MM.1S (cell line): Measurements from ENCODE around the gene TMEM253.
A peak's percentile ranks its signal among the peaks of the same experiment; 100 is the strongest.

Source experiments
- DNase-seq: peaks from one replicate; pipeline ENCODE4 v3.0.0-alpha.2; 2015
- H2AFZ ChIP-seq: fragments of 300-600 bp; sonication (generic); 2 replicates; pipeline ENCODE4 v1.6.0; 2016; ENCODE audit warnings: antibody characterized with exemption, low read length
- H3F3A ChIP-seq: fragments of 300-600 bp; sonication (generic); 2 replicates; pipeline ENCODE4 v1.6.1; 2016; ENCODE audit warnings: mild to moderate bottlenecking, antibody characterized with exemption, low read length, moderate library complexity, mixed read lengths; ENCODE audit not compliant: insufficient read depth
- H3K27ac ChIP-seq: fragments of 300-600 bp; sonication (generic); 2 replicates; pipeline ENCODE4 v1.5.1; 2016; ENCODE audit warnings: mild to moderate bottlenecking, low read length
- H3K27me3 ChIP-seq: fragments of 300-600 bp; sonication (generic); replicated peaks from 2 replicates; pipeline ENCODE4 v1.6.0; 2016; ENCODE audit warnings: low read length; ENCODE audit not compliant: insufficient read depth
- H3K36me3 ChIP-seq: fragments of 300-600 bp; sonication (generic); replicated peaks from 2 replicates; pipeline ENCODE4 v1.6.1; 2016; ENCODE audit warnings: mild to moderate bottlenecking, low read length, mixed read lengths; ENCODE audit not compliant: insufficient read depth
- H3K4me1 ChIP-seq: fragments of 300-600 bp; sonication (generic); 2 replicates; pipeline ENCODE4 v1.6.1; 2016; ENCODE audit warnings: low read length, mixed read lengths
- H3K4me2 ChIP-seq: fragments of 300-600 bp; sonication (generic); 2 replicates; pipeline ENCODE4 v1.6.0; 2016; ENCODE audit warnings: low read depth, low read length
- H3K4me3 ChIP-seq: fragments of 300-600 bp; sonication (generic); 2 replicates; pipeline ENCODE4 v1.5.1; 2016; ENCODE audit warnings: low read length, mixed read lengths
- H3K79me2 ChIP-seq: fragments of 300-600 bp; sonication (generic); 2 replicates; pipeline ENCODE4 v1.6.1; 2016; ENCODE audit warnings: mixed run types, low read length, mixed read lengths
- H3K9ac ChIP-seq: fragments of 300-600 bp; sonication (generic); 2 replicates; pipeline ENCODE4 v1.6.1; 2016; ENCODE audit warnings: low read length, mixed read lengths
- H3K9me2 ChIP-seq: fragments of 300-600 bp; sonication (generic); replicated peaks from 2 replicates; pipeline ENCODE4 v1.6.1; 2016; ENCODE audit warnings: mild to moderate bottlenecking, low read length, mixed read lengths; ENCODE audit not compliant: insufficient read depth
- H3K9me3 ChIP-seq: fragments of 300-600 bp; sonication (generic); replicated peaks from 2 replicates; pipeline ENCODE4 v1.6.1; 2016; ENCODE audit warnings: mild to moderate bottlenecking, low read length, mixed read lengths; ENCODE audit not compliant: insufficient read depth
- H4K20me1 ChIP-seq: fragments of 300-600 bp; sonication (generic); 2 replicates; pipeline ENCODE4 v1.6.1; 2016; ENCODE audit warnings: mild to moderate bottlenecking, low read length, moderate library complexity, mixed read lengths; ENCODE audit not compliant: insufficient read depth
- EZH2 ChIP-seq: fragments of 300-600 bp; sonication (generic); optimal IDR thresholded peaks from 2 replicates; pipeline ENCODE3; 2017; ENCODE audit warnings: low read depth, mild to moderate bottlenecking, antibody characterized with exemption, low read length, mixed read lengths
- EZH2phosphoT487 ChIP-seq: fragments of 300-600 bp; sonication (generic); IDR thresholded peaks from 2 replicates; pipeline ENCODE4 v1.6.1; 2018; ENCODE audit warnings: antibody characterized with exemption, low read length
- TF ChIP-seq, protein P1 (sequence below): fragments of 300-600 bp; sonication (generic); IDR thresholded peaks from 2 replicates; pipeline ENCODE4 v1.5.1; 2016; ENCODE audit warnings: antibody characterized with exemption, low read length, mixed read lengths

Gene TMEM253

DNA sequence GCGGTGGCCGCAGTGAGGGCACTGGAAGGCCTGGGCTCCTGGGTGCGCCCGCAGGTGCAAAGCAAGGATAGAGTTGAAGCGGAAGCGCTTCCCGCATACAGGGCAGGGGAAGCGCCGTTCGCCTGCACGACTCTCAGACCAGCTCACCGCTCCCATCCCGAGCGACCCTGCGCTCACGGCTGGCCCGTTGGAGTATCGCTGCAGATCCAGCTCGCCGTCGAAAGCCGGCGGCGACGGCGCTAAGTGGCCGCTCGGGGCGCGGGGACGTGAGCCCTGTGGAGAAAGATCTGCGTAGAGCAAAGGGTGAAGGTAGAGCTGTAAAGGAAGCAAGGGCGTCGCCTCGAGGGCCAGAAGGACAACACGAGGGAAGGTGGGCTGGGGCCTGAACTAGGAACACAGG is 7.8 kb upstream of the TMEM253 start:
- no peaks in the 10 kb centered on the region for H3F3A ChIP-seq
- H3K9me3 ChIP-seq: no peaks in the 10 kb centered on the region
- no peak overlapping the region for H3K9ac ChIP-seq
- no peak overlapping the region for H3K27ac ChIP-seq
- no peaks in the 10 kb centered on the region for H3K79me2 ChIP-seq
- DNase-seq: no peak
- H3K9me2 ChIP-seq: no peaks in the 10 kb centered on the region
- no peak overlapping the region for H2AFZ ChIP-seq
- no peaks in the 10 kb centered on the region for H3K36me3 ChIP-seq
- no peaks in the 10 kb centered on the region for H3K4me1 ChIP-seq
- no peaks in the 10 kb centered on the region for H3K27me3 ChIP-seq
- H3K4me2 ChIP-seq: 0 out of 2 replicates have a peak overlapping the region, but pooled peaks have one; percentile 15
- no peaks in the 10 kb centered on the region for H4K20me1 ChIP-seq
- TF ChIP-seq, protein P1, sequence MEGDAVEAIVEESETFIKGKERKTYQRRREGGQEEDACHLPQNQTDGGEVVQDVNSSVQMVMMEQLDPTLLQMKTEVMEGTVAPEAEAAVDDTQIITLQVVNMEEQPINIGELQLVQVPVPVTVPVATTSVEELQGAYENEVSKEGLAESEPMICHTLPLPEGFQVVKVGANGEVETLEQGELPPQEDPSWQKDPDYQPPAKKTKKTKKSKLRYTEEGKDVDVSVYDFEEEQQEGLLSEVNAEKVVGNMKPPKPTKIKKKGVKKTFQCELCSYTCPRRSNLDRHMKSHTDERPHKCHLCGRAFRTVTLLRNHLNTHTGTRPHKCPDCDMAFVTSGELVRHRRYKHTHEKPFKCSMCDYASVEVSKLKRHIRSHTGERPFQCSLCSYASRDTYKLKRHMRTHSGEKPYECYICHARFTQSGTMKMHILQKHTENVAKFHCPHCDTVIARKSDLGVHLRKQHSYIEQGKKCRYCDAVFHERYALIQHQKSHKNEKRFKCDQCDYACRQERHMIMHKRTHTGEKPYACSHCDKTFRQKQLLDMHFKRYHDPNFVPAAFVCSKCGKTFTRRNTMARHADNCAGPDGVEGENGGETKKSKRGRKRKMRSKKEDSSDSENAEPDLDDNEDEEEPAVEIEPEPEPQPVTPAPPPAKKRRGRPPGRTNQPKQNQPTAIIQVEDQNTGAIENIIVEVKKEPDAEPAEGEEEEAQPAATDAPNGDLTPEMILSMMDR: no peak
- no peak for TF ChIP-seq EZH2phosphoT487
- no peak for TF ChIP-seq EZH2
- no peak overlapping the region for H3K4me3 ChIP-seq

GRCh38 chr14:21093769-21094681 is 6.8 kb upstream of the TMEM253 start:
- H3K9me2 ChIP-seq: no peaks in the 10 kb centered on the region
- H4K20me1 ChIP-seq: no peaks in the 10 kb centered on the region
- H3K27ac ChIP-seq: no peak overlapping the region
- DNase-seq: no peak
- no peak overlapping the region for H3K9ac ChIP-seq
- H3K4me3 ChIP-seq: no peak overlapping the region
- H2AFZ ChIP-seq: no peak overlapping the region
- no peaks in the 10 kb centered on the region for H3K79me2 ChIP-seq
- H3K4me1 ChIP-seq: no peaks in the 10 kb centered on the region
- no peak for TF ChIP-seq EZH2phosphoT487
- TF ChIP-seq, protein P1: no peak
- TF ChIP-seq EZH2: no peak
- no peak overlapping the region for H3K4me2 ChIP-seq
- H3K27me3 ChIP-seq: no peaks in the 10 kb centered on the region
- H3K9me3 ChIP-seq: no peaks in the 10 kb centered on the region
- no peaks in the 10 kb centered on the region for H3K36me3 ChIP-seq
- no peaks in the 10 kb centered on the region for H3F3A ChIP-seq

GRCh38 chr14:21095430-21096205 is 5.2 kb upstream of the TMEM253 start:
- Histone ChIP-seq H3K9me3 (no peaks in the 10 kb centered on the region), H3K9me2 (no peaks in the 10 kb centered on the region), H3K36me3 (no peaks in the 10 kb centered on the region), H3K9ac (no peak overlapping the region), H3K27me3 (no peaks in the 10 kb centered on the region), H3K79me2 (no peaks in the 10 kb centered on the region), H3K4me3 (no peak overlapping the region), H3K4me2 (no peak overlapping the region), H4K20me1 (no peaks in the 10 kb centered on the region), H3K4me1 (peaks cover 7% of the 10 kb centered on the region; the same call in 1 of the 2 replicates), H3K27ac (no peak overlapping the region), H2AFZ (no peak overlapping the region), H3F3A (no peaks in the 10 kb centered on the region)
- TF ChIP-seq, protein P1: no peak
- TF ChIP-seq EZH2 (no peak), EZH2phosphoT487 (no peak)
- no peak for DNase-seq
